Caki2 (cell line): ENCODE measurements around the gene TPMT. TPM values are rescaled to one million over a fixed set of nuclear protein-coding genes. Genes with fewer than 3 reads are reported as not detected.
A peak's percentile ranks its signal among the peaks of the same experiment; 100 is the strongest.
"Not testable (repeated sequence)": the region's sequence is repeated elsewhere in the genome, so short reads cannot be mapped to it uniquely, and the experiment has no call there.

Source experiments
- DNase-seq: peaks from one replicate; pipeline ENCODE4 v3.0.0-alpha.2; 2015; ENCODE audit warnings: low read depth
- in situ Hi-C: cut with HindIII; loops from 2 replicates; pipeline ENCODE4 v1.10.0; 2016; ENCODE audit warnings: low sequenced_read_pairs, low pct_unique_long_range_greater_than_20kb, mixed read lengths
- total RNA-seq: library from RNA; depleted of rRNA; stranded (reverse); fragments of >200 nt; shearing (Covaris generic); gene quantifications from 2 replicates; pipeline ENCODE4 v1.2.3, GENCODE V29; 2014; ENCODE audit warnings: low replicate concordance; rRNA removed

Gene TPMT
- 11.7 and 14.0 TPM in 2 replicates for total RNA-seq

DNA sequence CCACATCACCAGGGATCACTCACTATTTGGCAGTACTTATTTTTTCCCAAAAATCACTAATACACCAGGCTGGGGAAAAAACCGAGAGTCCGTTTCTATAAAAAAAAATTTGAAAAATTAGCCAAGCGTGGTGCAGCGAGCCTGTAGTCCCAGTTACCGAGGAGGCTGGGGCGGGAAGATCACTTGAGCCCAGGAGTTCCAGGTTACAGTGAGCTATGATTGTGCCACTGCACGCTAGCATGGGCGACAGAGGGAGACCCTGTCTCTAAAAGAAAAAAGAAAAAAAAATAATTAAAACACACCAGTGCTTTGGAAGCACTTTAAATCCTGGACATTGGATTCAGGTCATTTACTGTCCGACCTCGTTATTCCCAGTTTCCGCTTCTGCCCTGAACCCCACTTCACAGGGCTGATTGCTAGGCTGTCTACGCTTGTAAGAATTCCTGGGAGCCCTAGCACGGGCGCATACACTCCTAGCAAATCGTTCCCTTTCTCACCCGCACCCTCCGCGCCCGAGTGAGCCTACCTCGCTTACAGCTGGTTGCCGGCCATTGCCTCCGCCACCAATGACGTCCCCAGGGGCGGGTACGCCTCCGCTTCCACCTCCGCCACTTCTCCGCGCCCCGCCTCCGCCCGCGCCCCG is at the start of gene TPMT:
Gene TPMT (minus strand): TSS at position 571 of the 643 bp plus-strand sequence. CDS start 5,950 bp downstream, outside the sequence.
- DNase-seq, result no peak
- in situ Hi-C loops, result no loop called here

DNA sequence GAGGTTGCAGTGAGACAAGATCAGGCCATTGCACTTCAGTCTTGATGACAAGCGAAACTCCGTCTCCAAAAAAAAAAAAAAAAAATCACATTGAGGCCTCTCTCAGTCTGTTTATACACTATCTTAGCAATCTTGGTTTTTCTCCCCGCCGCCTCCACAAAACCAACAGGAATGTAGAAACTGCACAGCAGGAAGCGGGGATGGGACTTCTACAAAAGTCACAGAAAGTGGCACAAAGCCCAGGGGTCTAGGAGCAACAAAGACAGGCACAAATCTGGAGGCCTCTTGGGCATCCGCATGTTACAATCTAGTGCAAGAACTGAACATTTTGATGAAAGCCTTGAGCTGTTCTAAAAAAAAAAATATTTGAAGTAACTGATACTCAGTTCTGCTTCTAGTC is 48.9 kb upstream of the TPMT start:
- no peak for DNase-seq
- in situ Hi-C loops, result no loop called here

DNA sequence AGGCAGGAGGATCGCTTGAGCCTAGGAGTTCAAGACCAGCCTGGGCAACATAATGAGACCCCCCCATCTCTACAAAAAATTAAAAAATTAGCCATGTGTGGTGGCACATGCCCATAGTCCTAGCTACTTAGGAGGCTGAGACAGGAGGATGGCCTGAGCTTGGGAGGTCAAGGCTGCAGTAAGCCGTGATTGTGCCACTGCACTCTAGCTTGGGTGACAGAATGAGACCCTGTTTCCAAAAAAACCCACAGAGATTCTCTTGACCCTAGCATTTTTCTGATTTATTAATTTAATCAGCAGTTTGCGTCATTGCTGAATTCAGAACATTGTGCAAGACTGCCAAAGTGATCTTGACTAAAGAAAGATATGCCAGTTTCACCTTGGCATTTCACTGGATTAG is 37.1 kb upstream of the TPMT start:
- in situ Hi-C loops, result no loop called here
- no peak for DNase-seq

DNA sequence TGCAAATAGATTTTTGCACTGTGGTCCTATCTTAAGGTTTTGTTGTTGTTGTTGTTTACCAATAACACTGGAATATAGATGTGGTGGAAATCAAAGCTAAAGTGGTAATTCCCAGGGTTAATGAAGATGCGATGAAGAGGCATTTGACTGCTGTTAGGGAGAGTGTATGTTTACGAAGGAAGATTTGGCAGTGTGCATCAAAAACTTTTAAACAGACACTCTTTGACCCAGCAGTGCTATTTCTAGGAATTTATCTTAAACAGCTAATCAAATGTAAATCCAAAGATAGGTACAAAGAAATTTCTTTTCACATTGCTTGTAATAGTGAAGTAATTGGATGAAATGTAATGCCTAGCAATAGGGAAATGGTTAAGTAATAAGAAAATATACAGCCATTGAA is 34.3 kb upstream of the TPMT start:
- DNase-seq, result no peak
- in situ Hi-C loops, result no loop called here

DNA sequence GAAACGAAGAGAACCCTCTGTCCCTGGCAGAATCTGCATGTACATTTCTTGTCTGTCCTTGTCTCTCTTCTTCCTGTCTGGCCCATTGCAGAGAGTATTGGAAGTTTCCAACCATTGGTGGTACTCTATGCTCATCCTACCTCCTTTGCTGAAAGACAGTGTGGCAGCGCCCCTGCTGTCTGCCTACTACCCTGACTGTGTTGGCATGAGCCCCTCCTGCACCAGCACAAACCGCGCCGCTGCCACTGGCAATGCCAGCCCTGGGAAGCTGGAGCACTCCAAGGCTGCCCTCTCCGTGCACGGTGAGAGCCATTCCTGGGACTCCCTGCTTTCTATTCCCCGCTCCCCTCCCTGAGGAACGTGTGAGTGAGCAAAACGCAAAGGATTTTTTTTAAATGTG is 32.8 kb upstream of the TPMT start:
- DNase-seq, result no peak
- in situ Hi-C loops, result no loop called here

DNA sequence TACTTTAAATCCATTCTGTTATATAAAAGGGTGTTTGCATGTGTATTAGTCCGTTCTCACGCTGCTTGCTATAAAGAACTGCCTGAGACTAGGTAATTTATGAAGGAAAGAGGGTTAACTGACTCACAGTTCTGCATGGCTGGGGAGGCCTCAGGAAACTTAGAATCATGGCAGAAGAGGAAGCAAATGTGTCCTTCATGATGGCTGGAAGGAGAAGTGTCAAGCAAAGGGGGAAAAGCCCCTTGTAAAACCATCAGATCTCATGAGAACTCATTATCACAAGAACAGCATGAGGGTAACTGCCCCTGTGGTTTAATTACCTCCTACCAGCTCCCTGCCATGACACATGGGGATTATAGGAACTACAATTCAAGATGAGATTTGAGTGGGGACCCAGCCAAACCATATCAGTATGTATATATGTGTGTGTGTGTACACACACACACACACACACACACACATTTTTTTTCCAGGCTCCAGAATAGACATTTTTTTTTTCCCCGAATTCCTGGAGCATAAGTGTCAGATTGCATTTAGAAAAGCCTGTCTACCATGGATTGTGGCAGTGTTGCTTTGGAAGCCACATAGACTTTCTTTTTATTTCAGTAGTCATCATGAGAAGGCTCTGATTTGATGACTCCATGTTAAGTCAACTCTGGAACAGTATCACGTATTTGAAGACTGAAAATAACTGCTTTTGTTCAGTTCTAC is 31.8 kb upstream of the TPMT start:
- in situ Hi-C loops, result no loop called here

DNA sequence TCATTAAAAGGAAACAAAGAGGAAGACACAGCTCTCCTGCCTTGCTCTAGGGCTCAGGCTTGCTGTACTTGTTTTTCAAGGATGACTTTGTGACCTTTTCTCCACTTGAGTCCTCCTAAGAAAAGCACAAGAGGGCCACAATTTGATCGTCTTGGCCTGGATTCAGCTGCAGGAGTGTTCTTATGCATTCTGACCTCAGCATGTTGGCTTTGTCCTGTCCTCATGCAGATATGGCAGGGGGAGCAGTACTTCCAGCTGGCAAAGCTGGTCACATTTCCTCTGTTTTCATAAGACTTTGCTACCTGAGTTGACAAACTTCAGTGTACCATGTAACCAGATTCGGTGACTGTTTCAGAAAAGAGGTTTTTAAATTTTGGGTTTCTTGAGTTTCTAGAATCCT is 31.2 kb upstream of the TPMT start:
- in situ Hi-C loops, result no loop called here
- no peak for DNase-seq

More for the DNA sequence above, 31.8 kb upstream of the TPMT start:
- peak; percentile 6 for DNase-seq

DNA sequence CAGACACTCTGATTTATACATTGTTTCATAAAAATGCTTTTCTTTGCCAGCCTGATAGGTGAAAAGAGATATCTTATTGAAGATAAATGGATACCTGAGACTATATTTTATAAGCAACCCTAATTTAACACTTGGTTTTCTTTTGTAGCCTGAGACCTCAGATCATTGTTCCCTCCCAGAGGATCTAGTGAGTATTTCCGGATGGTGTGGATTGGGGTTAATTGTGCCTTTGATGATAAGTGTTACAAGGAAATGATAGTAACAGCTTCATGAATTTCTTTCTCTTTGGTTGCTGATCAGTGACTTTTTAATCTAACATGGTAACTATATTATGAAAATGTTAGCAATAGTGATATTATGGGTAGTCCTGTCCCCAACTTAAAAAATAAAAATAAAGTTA is 30.7 kb upstream of the TPMT start:
- no peak for DNase-seq
- in situ Hi-C loops, result no loop called here

DNA sequence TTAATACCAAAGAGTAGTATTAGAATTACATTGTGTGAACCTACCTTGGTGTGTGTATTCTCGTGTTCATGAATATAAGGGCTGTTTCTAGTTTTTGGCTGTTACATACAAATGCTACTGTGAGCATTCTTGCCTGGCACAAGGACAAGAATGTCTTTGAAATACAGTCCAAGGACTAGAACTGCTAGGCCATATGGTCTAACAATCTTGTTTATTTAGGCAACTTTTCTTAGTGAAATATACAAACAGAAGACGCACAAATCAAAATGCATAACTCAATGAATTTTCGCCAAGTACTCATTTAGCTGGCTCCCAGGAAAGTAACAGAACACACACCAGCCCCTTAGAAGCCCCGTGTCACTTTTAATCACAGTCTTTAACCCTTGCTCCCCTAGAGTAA is 28.9 kb upstream of the TPMT start:
- DNase-seq, result no peak
- in situ Hi-C loops, result no loop called here

DNA sequence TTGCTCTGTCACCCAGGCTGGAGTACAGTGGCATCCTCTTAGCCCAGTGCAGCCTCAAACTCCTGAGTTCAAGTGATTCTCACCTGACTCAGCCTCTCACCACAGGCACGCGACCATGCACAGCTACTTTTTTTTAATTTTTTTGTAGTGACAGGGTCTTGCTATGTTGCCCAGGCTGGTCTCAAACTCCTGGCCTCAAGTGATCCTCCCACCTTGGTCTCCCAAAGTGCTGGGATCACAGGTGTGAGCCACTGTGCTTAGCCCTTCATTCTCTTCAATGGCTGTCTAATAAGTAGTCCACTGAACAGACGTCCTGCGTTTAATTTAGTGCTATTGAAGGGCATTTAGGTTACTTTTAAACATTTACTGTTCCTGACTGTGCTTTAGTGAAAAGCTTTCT is 27.7 kb upstream of the TPMT start:
- in situ Hi-C loops, result no loop called here
- DNase-seq, result no peak

DNA sequence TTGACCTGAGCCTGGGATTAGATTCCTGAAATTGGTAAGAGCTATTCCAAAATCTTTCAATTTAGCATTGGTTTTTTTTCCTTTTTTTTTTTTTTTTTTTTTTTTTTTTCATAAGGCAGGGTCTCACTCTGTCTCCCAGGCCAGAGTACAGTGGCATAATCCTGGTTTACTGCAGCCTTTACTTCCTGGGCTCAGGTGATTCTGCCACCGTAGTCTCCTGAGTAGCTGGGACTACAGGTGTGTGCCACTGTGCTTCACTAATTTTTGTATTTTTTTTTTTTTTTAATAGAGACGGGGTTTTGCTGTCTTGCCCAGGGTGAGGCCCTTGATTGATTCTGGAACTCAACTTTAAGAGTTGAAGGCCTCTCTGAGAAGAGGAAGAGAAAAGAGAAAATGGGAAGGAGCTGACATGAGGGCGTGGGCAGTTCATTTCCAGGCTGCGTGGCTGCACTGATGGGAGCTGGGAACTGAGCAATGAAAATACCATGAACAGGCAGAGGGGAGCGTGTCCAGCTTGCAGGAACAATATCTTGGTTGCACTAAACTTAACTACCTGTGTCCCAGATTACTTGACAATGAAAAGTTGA is 25.0 kb upstream of the TPMT start:
- in situ Hi-C loops, result no loop called here
- no peak for DNase-seq

DNA sequence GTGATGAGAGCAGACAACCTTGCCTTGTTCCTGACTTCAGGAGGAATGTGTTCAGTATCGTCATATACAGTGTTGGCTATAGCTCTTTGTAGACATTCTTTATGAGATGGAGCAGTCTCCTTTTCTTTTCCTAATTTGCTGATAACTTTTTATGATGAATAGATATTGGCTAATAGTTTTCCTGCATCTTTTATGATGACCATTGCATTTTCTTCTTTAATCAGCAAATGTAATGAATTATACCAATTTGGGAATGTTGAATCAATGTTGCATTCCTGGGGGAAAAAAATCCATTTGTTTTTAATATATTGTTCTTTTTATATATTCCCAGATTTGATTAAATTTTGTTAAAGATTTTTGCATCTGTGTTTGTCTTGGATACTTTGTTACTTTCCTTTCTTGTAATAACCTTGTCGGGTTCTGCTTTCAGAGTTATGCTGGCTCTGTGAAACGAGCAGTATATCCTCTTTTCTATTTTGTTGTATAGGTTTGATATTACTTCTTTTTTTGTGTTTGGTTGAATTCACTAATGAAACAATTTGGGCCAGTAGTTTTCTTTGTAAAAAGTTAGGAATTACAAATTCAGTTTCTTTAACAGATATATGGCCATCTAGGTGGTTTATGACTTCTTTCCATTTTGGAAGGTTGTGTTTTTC is 24.2 kb upstream of the TPMT start:
- in situ Hi-C loops, result no loop called here
- no peak for DNase-seq

DNA sequence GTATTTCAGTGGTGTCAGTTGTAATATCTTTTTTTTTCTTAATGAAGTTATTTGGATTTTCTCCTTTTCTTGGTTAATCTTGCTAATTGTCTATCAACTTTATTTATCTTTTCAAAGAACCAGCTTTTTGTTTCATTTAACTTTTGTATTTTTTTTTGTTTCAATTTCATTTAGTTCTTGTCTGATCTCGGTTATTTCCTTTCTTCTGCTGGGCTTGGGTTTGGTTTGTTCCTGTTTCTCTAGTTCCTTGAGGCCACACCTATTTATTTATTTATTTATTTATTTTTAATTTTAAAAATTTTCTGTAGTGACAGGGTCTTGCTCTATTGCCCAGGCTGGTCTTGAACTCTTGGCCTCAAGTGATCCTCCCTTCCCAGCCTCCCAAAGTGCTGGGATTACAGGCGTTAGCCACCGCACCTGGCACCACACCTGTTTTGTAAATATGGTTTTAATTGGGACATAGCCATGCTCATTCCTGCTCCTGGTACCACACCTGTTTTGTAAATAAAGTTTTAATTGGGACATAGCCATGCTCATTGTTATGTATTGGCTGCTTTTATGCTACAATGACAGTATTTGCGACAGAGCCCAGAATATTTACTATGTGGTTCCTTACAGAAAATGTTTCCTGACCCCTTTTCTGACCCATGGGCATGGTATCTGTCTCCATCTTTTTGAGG is 22.5 kb upstream of the TPMT start:
- in situ Hi-C loops, result no loop called here
- DNase-seq, result no peak

DNA sequence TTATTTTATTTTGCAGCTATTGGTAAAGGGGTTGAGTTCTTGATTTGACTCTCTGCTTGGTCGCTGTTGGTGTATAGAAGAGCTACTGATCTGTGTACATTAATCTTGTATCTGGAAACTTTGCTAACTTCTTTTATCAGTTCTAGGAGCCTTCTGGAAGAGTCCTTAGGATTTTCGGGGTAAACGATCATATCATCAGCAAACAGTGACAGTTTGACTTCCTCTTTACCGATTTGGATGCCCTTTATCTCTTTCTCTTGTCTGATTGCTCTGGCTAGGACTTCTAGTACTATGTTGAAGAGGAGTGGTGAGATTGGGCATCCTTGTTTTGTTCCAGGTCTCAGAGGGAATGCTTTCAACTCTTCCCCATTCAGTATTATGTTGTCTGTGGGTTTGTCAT is 21.3 kb upstream of the TPMT start:
- in situ Hi-C loops, result not testable (repeated sequence)

DNA sequence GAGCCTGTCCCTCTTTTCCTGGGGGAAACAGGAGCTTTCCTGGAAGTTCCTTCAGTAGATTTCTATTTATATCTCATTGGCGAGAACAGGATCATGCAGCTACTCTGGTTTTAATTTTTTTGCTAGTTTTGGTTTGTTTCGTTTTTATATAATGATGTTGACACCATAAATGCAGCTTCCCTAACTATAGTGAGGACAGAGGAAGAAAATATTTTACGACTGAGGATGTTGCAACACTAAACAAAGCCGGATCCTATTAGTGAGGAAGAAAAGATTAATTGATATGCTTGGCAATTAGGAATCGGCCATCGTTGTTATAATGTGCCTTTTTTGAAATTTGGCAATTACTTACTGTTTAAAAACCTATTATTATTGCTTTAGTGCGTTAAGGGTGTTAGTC is 17.0 kb upstream of the TPMT start:
- DNase-seq, result no peak
- in situ Hi-C loops, result no loop called here

More for the DNA sequence above, 21.3 kb upstream of the TPMT start:
- DNase-seq, result not testable (repeated sequence)

DNA sequence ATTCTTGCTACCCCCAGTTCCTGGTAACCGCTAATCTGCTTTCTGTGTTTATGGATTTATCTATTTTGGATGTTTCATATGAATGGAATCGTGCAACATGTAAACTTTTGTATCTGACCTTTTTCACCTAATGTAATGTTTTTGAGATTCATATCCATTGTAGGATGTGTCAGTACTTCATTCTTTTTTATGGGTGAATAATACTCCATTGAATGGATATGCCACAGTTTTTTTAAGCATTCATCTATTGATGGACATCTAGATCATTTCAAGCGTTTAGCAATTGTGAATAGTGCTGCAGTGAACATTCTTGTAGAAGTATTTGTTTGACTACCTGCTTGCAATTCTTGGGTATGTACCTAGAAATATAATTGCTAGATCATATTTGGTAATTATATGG is 13.4 kb upstream of the TPMT start:
- no peak for DNase-seq
- in situ Hi-C loops, result no loop called here

DNA sequence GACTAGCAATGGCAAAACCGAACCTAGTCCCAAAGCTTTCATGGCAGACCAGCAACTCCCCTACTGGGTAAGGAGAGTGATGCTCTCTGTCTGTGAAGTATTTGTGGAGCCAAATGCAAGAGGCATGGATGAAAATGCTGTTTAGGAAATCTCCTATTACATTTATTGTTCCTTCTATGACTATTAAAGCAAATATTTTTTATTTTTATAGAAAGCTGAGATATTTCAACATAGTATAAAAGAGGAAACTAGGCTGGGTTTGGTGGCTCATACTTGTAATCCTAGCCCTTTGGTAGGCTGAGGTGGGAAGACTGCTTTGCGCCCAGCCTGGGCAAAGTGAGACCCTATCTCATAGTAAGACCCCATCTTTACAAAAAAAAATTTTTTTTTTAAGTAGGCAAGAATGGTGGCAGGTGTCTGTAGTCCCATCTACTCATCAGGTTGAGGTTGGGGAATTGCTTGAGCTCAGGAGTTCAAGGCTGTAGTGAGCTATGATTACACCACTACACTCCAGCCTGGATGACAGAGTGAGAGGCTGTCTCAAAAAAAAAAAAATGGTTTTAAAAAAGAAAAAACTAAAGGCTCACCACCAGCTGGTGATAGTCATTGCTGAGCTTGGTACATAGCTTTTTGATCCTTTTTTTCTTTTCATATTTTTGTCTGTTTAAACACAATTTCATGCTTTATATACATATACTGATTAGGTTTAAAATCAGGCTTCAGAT is 11.6 kb upstream of the TPMT start:
- in situ Hi-C loops, result no loop called here
- no peak for DNase-seq

DNA sequence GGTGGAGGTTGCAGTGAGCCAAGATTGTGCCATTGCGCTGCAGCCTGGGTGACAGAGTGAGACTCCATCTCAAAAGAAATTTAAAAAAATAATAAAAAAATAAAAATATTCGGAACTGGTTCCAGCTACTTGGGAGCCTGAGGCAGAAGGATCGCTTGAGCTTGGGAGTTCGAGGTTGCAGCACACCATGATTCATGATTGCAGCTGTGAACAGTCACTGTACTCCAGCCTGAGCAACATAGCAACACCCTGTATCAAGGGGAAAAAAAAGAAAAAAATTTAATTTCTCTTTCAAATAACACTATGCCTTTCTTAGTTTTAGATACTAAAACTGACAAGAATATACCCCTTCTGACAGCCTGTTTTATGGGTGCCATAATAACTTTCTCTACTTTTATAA is 10.9 kb upstream of the TPMT start:
- in situ Hi-C loops, result no loop called here
- no peak for DNase-seq
